K562 (cell line): ENCODE measurements around the gene ZNF575. TPM values are rescaled to one million over a fixed set of nuclear protein-coding genes. Genes with fewer than 3 reads are reported as not detected.

Experiments
- ADNP ChIP-seq: fragments of 200-800 bp; sonication (Bioruptor generic); IDR thresholded peaks from 2 replicates; pipeline ENCODE4 v1.6.1; 2016; ENCODE audit warnings: missing genetic modification characterization, missing compliant biosample characterization
- ETV5 ChIP-seq: sonication (generic); formaldehyde crosslinking; IDR thresholded peaks from 2 replicates; pipeline ENCODE4 v1.4.0; 2020; ENCODE audit warnings: low read depth, mild to moderate bottlenecking, missing genetic modification reagents
- FOXK1 ChIP-seq: sonication (generic); formaldehyde crosslinking; IDR thresholded peaks from 2 replicates; pipeline ENCODE4 v1.8.0; 2022; ENCODE audit warnings: missing genetic modification reagents, mild to moderate bottlenecking, borderline replicate concordance
- GABPB1 ChIP-seq: sonication (generic); formaldehyde crosslinking; IDR thresholded peaks from 2 replicates; pipeline ENCODE4 v1.8.0; 2022; ENCODE audit warnings: mild to moderate bottlenecking, missing genetic modification reagents
- JUND ChIP-seq, 2 experiments: IDR thresholded peaks; 2 replicates in 1 of 2; 3 replicates in 1 of 2; pipeline ENCODE4 v1.6.1; 2011; ENCODE audit warnings: borderline replicate concordance in 2 of 2, low read depth in 2 of 2, low read length in 2 of 2, improper control_type of control experiment in 1 of 2, missing biosample characterization in 1 of 2, missing genetic modification characterization in 1 of 2, missing genetic modification reagents in 1 of 2
- KAT7 ChIP-seq: sonication (generic); formaldehyde crosslinking; IDR thresholded peaks from 2 replicates; pipeline ENCODE4 v1.8.0; 2022; ENCODE audit warnings: missing genetic modification reagents, mild to moderate bottlenecking, borderline replicate concordance
- KAT8 ChIP-seq: fragments of 450-650 bp; IDR thresholded peaks from 2 replicates; pipeline ENCODE4 v1.6.1; 2016; ENCODE audit warnings: low read depth, mild to moderate bottlenecking
- LCOR ChIP-seq: sonication (generic); formaldehyde crosslinking; IDR thresholded peaks from 2 replicates; pipeline ENCODE4 v1.8.0; 2022; ENCODE audit warnings: mild to moderate bottlenecking, missing genetic modification reagents
- MAZ ChIP-seq, 2 experiments: fragments of 450-650 bp in 1 of 2; sonication (generic) in 1 of 2; formaldehyde crosslinking; IDR thresholded peaks in 1 of 2; conservative IDR thresholded peaks in 1 of 2; 2 replicates each; pipeline versions ENCODE4 v1.4.0 to v1.5.0; 2020; ENCODE audit warnings: mild to moderate bottlenecking in 1 of 2, missing genetic modification reagents in 1 of 2
- MTA1 ChIP-seq: fragments of 450-650 bp; IDR thresholded peaks from 2 replicates; pipeline ENCODE4 v1.6.1; 2017; ENCODE audit warnings: borderline replicate concordance
- NCOA2 ChIP-seq, 2 experiments: fragments of 450-650 bp; IDR thresholded peaks; 2 replicates each; pipeline ENCODE4 v1.6.1; 2018; ENCODE audit warnings: mild to moderate bottlenecking in 2 of 2, moderate library complexity in 1 of 2; ENCODE audit not compliant: partially characterized antibody in 2 of 2
- NCOA6 ChIP-seq: fragments of 450-650 bp; IDR thresholded peaks from 2 replicates; pipeline ENCODE4 v1.6.1; 2017; ENCODE audit warnings: mild to moderate bottlenecking
- PHF8 ChIP-seq: fragments of 200-600 bp; sonication (generic); IDR thresholded peaks from 2 replicates; pipeline ENCODE4 v1.6.1; 2012; ENCODE audit warnings: mixed run types, mild to moderate bottlenecking, inconsistent platforms, low read length, moderate library complexity, borderline replicate concordance
- ZKSCAN8 ChIP-seq: fragments of 200-800 bp; sonication (Bioruptor generic); IDR thresholded peaks from 2 replicates; pipeline ENCODE4 v1.6.1; 2016; ENCODE audit warnings: missing genetic modification characterization, missing compliant biosample characterization
- ZNF146 ChIP-seq: IDR thresholded peaks from one replicate; pipeline ENCODE4 v1.6.1; 2018; ENCODE audit warnings: missing compliant biosample characterization; ENCODE audit not compliant: unreplicated experiment
- ZNF695 ChIP-seq: fragments of 450-650 bp; formaldehyde crosslinking; IDR thresholded peaks from 2 replicates; pipeline ENCODE4 v1.4.0; 2020; ENCODE audit warnings: mild to moderate bottlenecking, moderate library complexity
- ZNF79 ChIP-seq: fragments of 250-450 bp; sonication (Bioruptor Pico); IDR thresholded peaks from 2 replicates; pipeline ENCODE4 v1.4.0; 2020; ENCODE audit warnings: low read depth, mild to moderate bottlenecking, moderate library complexity
- polyA plus RNA-seq, 8 experiments: library from polyadenylated mRNA; depleted of rRNA in 4 of 8; stranded (reverse) in 5 of 8; unstranded in 3 of 8; fragments of >200 nt; fragmentation: Nextera tagmentation in 2 of 8; fragmentation: Illumina TruSeq in 1 of 8; extraction: Ambion mirVana in 2 of 8; extraction: Trizol in 1 of 8; gene quantifications; 2 replicates each; pipeline versions ENCODE4 v1.2.1 to v1.2.3, GENCODE V29; 2011 to 2014; ENCODE audit warnings: inconsistent platforms in 1 of 8, missing spikeins in 1 of 8
- total RNA-seq, 7 experiments: library from RNA; depleted of rRNA in 6 of 7; stranded (reverse); fragments of >200 nt in 6 of 7; fragmentation: Illumina TruSeq in 2 of 7; extraction: Trizol in 2 of 7; gene quantifications; 2 replicates each; pipeline versions ENCODE4 v1.2.1 to v1.2.3, GENCODE V29; 2011 to 2021; ENCODE audit warnings: low replicate concordance in 1 of 7
- TF ChIP-seq, protein P1 (sequence below), 2 experiments: IDR thresholded peaks; 2 replicates each; pipeline ENCODE4 v1.6.1; 2011; ENCODE audit warnings: borderline replicate concordance in 1 of 2, control low read depth in 1 of 2, low read depth in 1 of 2, low read length in 1 of 2, mild to moderate bottlenecking in 1 of 2, mixed read lengths in 1 of 2, moderate library complexity in 1 of 2; ENCODE audit not compliant: insufficient read depth in 1 of 2, insufficient read length in 1 of 2, poor library complexity in 1 of 2, severe bottlenecking in 1 of 2; ENCODE audit errors: extremely low read depth in 1 of 2
- TF ChIP-seq, protein P2 (sequence below): fragments of 450-650 bp; formaldehyde crosslinking; IDR thresholded peaks from 2 replicates; pipeline ENCODE4 v1.4.0; 2020; ENCODE audit warnings: mild to moderate bottlenecking, moderate library complexity

The ZNF575 gene
- total and polyA plus RNA-seq, 9 of the 15 experiments (the other 6 are each of a cell fraction or from before 2014, with no cell fraction given) = 0.20 to 0.98 (median 0.32) TPM; not detected in 6

DNA sequence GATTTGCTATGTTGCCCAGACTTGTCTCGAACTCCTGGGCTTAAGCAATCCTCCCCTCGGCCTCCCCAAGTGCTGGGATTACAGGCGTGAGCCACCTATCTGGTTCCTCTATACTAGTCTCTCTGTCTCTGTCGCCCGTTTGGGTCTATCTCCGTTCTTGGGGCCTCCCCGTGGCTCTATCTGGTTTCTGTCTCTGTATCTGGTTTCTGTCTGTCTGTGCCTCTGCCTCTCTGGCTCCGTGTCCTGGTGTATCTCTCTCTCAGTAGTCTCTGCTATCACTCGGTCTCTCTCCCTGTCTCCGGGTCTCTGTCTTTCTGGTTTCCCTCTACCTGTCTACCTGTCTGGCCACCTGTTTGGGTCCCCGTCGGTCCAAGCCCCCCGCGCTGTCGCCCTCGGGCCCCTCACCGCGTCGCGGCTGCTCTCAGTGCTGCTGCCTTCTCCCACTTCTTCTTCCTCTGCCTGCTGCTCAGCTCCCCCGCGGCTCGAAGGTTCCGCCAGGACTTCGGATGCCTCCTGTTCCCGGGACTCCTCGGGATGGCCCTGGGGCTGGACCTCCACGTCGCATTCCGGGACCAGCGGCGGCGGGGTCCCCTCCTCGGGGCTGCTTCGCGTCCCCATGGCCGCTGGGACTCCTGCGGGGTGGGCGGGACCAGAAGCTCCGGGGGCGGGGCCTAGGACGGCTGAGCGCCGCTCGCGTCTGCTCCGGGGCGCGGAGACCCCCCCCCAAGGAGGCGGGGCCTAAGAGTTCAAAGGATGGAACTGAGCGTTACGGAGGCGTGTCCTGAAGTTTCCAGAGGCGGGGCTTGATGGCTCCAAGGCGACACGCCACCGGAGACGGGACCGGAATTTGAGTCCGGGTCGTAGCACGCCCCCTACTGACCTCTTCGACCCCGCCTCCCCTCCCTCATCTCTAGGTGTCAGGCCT, 29.2 kb upstream of the ZNF575 start (continued):
- TF ChIP-seq JUND (IDR thresholded peaks at IDR 0.05; ENCODE audit: borderline replicate concordance, low read depth, low read length) (peak; percentile 13; the same call in 1 of the 2 replicates), JUND (tag; IDR thresholded peaks at IDR 0.05; ENCODE audit: borderline replicate concordance, low read depth, low read length) (no peak), FOXK1 (0 out of 2 replicates have a peak, but pooled peaks have one; percentile 36), ADNP (tag) (no peak), NCOA2 (IDR thresholded peaks at IDR 0.05; ENCODE audit: partially characterized antibody in 2 of 2) (no peak), ZNF146 (CRISPR knock-in tag) (no peak), MAZ (CRISPR knock-in tag; conservative IDR thresholded peaks at IDR 0.05 in 1 of 2, IDR thresholded peaks at IDR 0.05 in 1 of 2) (peak in 1 of 2 experiments; percentile 80; a peak in 2 of 4 replicates), KAT7 (0 out of 2 replicates have a peak, but pooled peaks have one; percentile 47), NCOA6 (peak; percentile 40; the same call in 1 of the 2 replicates), ZNF79 (CRISPR knock-in tag) (no peak), GABPB1 (CRISPR knock-in tag) (peak; percentile 64), MTA1 (peak; percentile 69; the same call in 1 of the 2 replicates), KAT8 (no peak), ZKSCAN8 (CRISPR knock-in tag) (no peak), ZNF695 (CRISPR knock-in tag) (no peak), LCOR (CRISPR knock-in tag) (peak; percentile 58; the same call in 1 of the 2 replicates), ETV5 (CRISPR knock-in tag) (no peak), PHF8 (peak; percentile 77; the same call in 1 of the 2 replicates)
- TF ChIP-seq, protein P1, sequence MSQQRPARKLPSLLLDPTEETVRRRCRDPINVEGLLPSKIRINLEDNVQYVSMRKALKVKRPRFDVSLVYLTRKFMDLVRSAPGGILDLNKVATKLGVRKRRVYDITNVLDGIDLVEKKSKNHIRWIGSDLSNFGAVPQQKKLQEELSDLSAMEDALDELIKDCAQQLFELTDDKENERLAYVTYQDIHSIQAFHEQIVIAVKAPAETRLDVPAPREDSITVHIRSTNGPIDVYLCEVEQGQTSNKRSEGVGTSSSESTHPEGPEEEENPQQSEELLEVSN (IDR thresholded peaks at IDR 0.05; ENCODE audit: borderline replicate concordance in 1 of 2, extremely low read depth in 1 of 2, insufficient read depth in 1 of 2, insufficient read length in 1 of 2, low read depth in 1 of 2, low read length in 1 of 2, poor library complexity in 1 of 2, severe bottlenecking in 1 of 2) = peak in 1 of 2 experiments; percentile 25
- TF ChIP-seq, protein P2, sequence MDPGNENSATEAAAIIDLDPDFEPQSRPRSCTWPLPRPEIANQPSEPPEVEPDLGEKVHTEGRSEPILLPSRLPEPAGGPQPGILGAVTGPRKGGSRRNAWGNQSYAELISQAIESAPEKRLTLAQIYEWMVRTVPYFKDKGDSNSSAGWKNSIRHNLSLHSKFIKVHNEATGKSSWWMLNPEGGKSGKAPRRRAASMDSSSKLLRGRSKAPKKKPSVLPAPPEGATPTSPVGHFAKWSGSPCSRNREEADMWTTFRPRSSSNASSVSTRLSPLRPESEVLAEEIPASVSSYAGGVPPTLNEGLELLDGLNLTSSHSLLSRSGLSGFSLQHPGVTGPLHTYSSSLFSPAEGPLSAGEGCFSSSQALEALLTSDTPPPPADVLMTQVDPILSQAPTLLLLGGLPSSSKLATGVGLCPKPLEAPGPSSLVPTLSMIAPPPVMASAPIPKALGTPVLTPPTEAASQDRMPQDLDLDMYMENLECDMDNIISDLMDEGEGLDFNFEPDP (CRISPR knock-in tag) = 0 out of 2 replicates have a peak, but pooled peaks have one; percentile 37
